ENCODE measurements around the gene CARMIL1. TPM values are rescaled to one million over a fixed set of nuclear protein-coding genes. Genes with fewer than 3 reads are reported as not detected.

The CARMIL1 gene
- total RNA-seq, 2 donors from 2014 or later, result 28.7 to 31.6 TPM

DNA sequence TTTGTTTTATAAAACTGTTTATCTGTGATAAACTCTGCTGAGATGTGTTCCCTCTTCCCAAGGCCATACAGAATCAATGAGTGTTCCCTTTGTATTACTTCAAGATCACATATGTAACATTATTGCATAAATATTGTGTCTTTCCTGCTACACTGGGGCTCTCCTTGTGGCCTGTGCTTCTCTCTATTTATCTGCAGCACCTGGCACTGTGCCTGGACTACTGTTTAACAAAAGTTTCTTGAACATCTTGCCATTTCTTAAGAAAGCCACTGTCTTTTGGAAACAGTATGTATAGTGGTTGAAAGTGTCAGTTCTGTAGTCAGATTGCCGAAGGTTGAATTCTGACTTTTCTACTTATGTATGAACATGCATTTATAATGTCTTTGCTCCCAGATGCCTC, 203.8 kb downstream of the CARMIL1 start:
- no peaks in the 10 kb centered on the region for H3K27me3 ChIP-seq (ENCODE audit: control insufficient read depth, insufficient read depth, low read length, poor library complexity, severe bottlenecking)
- no peaks in the 10 kb centered on the region for H3K9me3 ChIP-seq (ENCODE audit: control insufficient read depth, low read length)
- no peak overlapping the region for H3K27ac Mint-ChIP-seq
- no peaks in the 10 kb centered on the region for H3K9me3 Mint-ChIP-seq
- no peak overlapping the region for H3K4me3 Mint-ChIP-seq
- peaks cover 5% of the 10 kb centered on the region for H3K4me1 ChIP-seq (ENCODE audit: control insufficient read depth, insufficient read depth, low read length)
- peaks cover 23% of the 10 kb centered on the region for H3K36me3 Mint-ChIP-seq (ENCODE audit: low read depth)
- WGBS, 2 experiments (ENCODE audit: insufficient coverage in 1 of 2, insufficient read length in 1 of 2), result 100% methylated on average over 1 of the region's 1 CpG; no CpG with 5 or more reads in 1 of the 2 experiments
- H3K27me3 Mint-ChIP-seq (ENCODE audit: insufficient read depth), result no peaks in the 10 kb centered on the region
- H3K4me1 Mint-ChIP-seq, result peaks cover 24% of the 10 kb centered on the region
- DNase-seq, result no peak
- H3K27ac ChIP-seq (ENCODE audit: low read depth, low read length), result no peak overlapping the region
- TF ChIP-seq, protein P1, sequence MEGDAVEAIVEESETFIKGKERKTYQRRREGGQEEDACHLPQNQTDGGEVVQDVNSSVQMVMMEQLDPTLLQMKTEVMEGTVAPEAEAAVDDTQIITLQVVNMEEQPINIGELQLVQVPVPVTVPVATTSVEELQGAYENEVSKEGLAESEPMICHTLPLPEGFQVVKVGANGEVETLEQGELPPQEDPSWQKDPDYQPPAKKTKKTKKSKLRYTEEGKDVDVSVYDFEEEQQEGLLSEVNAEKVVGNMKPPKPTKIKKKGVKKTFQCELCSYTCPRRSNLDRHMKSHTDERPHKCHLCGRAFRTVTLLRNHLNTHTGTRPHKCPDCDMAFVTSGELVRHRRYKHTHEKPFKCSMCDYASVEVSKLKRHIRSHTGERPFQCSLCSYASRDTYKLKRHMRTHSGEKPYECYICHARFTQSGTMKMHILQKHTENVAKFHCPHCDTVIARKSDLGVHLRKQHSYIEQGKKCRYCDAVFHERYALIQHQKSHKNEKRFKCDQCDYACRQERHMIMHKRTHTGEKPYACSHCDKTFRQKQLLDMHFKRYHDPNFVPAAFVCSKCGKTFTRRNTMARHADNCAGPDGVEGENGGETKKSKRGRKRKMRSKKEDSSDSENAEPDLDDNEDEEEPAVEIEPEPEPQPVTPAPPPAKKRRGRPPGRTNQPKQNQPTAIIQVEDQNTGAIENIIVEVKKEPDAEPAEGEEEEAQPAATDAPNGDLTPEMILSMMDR (conservative IDR thresholded peaks at IDR 0.05), result no peak
- no peak overlapping the region for H3K4me3 ChIP-seq (ENCODE audit: low read length)
- H3K9ac ChIP-seq (ENCODE audit: extremely low read depth, low read length, poor library complexity, severe bottlenecking), result no peak overlapping the region
- H3K36me3 ChIP-seq (ENCODE audit: control insufficient read depth, insufficient read depth, low read length), result peaks cover 4% of the 10 kb centered on the region

DNA sequence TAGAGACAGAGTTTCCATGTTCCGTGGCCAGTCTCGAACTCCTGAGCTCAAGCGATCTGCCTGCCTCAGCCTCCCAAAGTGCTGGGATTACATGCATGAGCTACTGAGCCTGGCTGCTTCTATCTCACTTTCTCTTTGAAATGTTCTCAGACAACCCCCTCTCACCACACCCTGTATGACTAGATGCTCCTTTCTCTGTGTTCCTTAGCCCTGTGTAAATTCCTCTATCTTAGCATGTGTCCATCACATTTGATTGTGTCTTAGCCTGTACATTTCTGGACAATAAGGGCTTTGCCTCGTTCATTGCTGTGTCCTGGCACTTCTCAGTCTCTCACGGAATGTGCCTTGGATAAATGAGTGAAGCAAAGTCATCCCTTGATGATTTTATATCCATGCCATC, 204.8 kb downstream of the CARMIL1 start:
- 91 to 92% methylated on average over 4 to 5 of the region's 5 CpGs for WGBS, 2 experiments (ENCODE audit: insufficient coverage in 1 of 2, insufficient read length in 1 of 2)
- Mint-ChIP-seq H3K9me3 (no peaks in the 10 kb centered on the region), H3K27me3 (ENCODE audit: insufficient read depth) (no peaks in the 10 kb centered on the region), H3K4me1 (peaks cover 24% of the 10 kb centered on the region), H3K4me3 (no peak overlapping the region), H3K36me3 (ENCODE audit: low read depth) (peaks cover 27% of the 10 kb centered on the region), H3K27ac (no peak overlapping the region)
- Histone ChIP-seq H3K9me3 (ENCODE audit: control insufficient read depth, low read length) (no peaks in the 10 kb centered on the region), H3K4me3 (ENCODE audit: low read length) (no peak overlapping the region), H3K27ac (ENCODE audit: low read depth, low read length) (no peak overlapping the region), H3K9ac (ENCODE audit: extremely low read depth, low read length, poor library complexity, severe bottlenecking) (no peak overlapping the region), H3K4me1 (ENCODE audit: control insufficient read depth, insufficient read depth, low read length) (peaks cover 5% of the 10 kb centered on the region), H3K36me3 (ENCODE audit: control insufficient read depth, insufficient read depth, low read length) (peaks cover 4% of the 10 kb centered on the region), H3K27me3 (ENCODE audit: control insufficient read depth, insufficient read depth, low read length, poor library complexity, severe bottlenecking) (no peaks in the 10 kb centered on the region)
- DNase-seq, result no peak
- TF ChIP-seq, protein P1 (conservative IDR thresholded peaks at IDR 0.05), result no peak

DNA sequence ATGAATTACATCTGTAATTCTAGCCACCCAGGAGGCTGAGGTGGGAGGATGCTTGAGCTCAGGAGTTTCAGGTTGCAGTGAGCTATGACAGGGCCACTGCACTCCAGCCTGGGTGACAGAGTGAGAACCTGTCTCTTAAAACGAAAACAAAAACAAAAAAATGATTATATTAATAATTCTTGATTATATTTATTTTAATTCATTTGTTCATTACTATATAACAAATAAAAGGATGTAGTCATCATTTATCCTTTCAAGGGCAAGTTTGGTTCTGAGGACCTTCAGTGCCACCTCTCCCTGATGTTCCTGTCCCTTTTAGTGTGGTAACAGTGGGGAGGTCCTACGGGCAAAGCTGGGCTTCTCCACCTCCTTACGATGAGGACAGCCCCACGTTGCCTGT, 205.7 kb downstream of the CARMIL1 start:
- Mint-ChIP-seq H3K27ac (no peak overlapping the region), H3K4me1 (peaks cover 28% of the 10 kb centered on the region), H3K27me3 (ENCODE audit: insufficient read depth) (no peaks in the 10 kb centered on the region), H3K36me3 (ENCODE audit: low read depth) (peaks cover 32% of the 10 kb centered on the region), H3K4me3 (no peak overlapping the region), H3K9me3 (no peaks in the 10 kb centered on the region)
- TF ChIP-seq, protein P1 (conservative IDR thresholded peaks at IDR 0.05), result no peak
- no peak for DNase-seq
- Histone ChIP-seq H3K4me3 (ENCODE audit: low read length) (no peak overlapping the region), H3K36me3 (ENCODE audit: control insufficient read depth, insufficient read depth, low read length) (peaks cover 4% of the 10 kb centered on the region), H3K9ac (ENCODE audit: extremely low read depth, low read length, poor library complexity, severe bottlenecking) (no peak overlapping the region), H3K4me1 (ENCODE audit: control insufficient read depth, insufficient read depth, low read length) (peaks cover 5% of the 10 kb centered on the region), H3K27ac (ENCODE audit: low read depth, low read length) (no peak overlapping the region), H3K9me3 (ENCODE audit: control insufficient read depth, low read length) (no peaks in the 10 kb centered on the region), H3K27me3 (ENCODE audit: control insufficient read depth, insufficient read depth, low read length, poor library complexity, severe bottlenecking) (no peaks in the 10 kb centered on the region)
- 91% methylated on average over 3 of the region's 4 CpGs; no CpG with 5 or more reads in 1 of the 2 experiments for WGBS, 2 experiments (ENCODE audit: insufficient coverage in 1 of 2, insufficient read length in 1 of 2)

All from endodermal cell (in vitro differentiated cells).